ENCODE data around the gene ANK2.

DNA sequence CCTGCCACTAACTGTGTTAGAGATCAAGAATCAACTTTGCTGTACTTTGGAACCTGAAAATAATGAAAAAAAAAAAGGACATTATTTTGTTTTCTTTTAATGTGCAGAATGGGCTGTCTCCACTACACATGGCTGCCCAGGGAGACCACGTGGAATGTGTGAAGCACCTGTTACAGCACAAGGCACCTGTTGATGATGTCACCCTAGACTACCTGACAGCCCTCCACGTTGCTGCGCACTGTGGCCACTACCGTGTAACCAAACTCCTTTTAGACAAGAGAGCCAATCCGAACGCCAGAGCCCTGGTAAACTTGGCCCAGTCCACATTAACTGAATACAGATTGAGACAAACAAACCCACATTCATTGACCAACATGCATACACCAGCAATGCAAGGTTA lies 206.2 kb downstream of the ANK2 start:
- TF ChIP-seq EZH2 (IDR thresholded peaks at IDR 0.05) (no peak), EZH2phosphoT487 (IDR thresholded peaks at IDR 0.05) (no peak)
- TF ChIP-seq, protein P1, sequence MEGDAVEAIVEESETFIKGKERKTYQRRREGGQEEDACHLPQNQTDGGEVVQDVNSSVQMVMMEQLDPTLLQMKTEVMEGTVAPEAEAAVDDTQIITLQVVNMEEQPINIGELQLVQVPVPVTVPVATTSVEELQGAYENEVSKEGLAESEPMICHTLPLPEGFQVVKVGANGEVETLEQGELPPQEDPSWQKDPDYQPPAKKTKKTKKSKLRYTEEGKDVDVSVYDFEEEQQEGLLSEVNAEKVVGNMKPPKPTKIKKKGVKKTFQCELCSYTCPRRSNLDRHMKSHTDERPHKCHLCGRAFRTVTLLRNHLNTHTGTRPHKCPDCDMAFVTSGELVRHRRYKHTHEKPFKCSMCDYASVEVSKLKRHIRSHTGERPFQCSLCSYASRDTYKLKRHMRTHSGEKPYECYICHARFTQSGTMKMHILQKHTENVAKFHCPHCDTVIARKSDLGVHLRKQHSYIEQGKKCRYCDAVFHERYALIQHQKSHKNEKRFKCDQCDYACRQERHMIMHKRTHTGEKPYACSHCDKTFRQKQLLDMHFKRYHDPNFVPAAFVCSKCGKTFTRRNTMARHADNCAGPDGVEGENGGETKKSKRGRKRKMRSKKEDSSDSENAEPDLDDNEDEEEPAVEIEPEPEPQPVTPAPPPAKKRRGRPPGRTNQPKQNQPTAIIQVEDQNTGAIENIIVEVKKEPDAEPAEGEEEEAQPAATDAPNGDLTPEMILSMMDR (IDR thresholded peaks at IDR 0.05) = no peak
